HEK293T (cell line): Measurements from ENCODE around the gene GAPDHS.

Source experiments
- ARNT ChIP-seq: fragments of 450-650 bp; IDR thresholded peaks from 2 replicates; pipeline ENCODE4 v1.6.1; 2017; ENCODE audit warnings: mild to moderate bottlenecking
- BHLHE40 ChIP-seq: fragments of 450-650 bp; IDR thresholded peaks from 2 replicates; pipeline ENCODE4 v1.6.1; 2016; ENCODE audit warnings: mild to moderate bottlenecking, moderate library complexity, borderline replicate concordance
- CTBP1 ChIP-seq: fragments of 450-650 bp; IDR thresholded peaks from 2 replicates; pipeline ENCODE4 v1.6.1; 2016; ENCODE audit warnings: borderline replicate concordance
- ELF4 ChIP-seq: fragments of 450-650 bp; IDR thresholded peaks from 2 replicates; pipeline ENCODE4 v1.6.1; 2017; ENCODE audit warnings: antibody characterized with exemption
- FOXA1 ChIP-seq: fragments of 450-650 bp; IDR thresholded peaks from 2 replicates; pipeline ENCODE4 v1.6.1; 2016; ENCODE audit warnings: mild to moderate bottlenecking
- FOXK2 ChIP-seq: fragments of 450-650 bp; IDR thresholded peaks from 2 replicates; pipeline ENCODE4 v1.6.1; 2016; ENCODE audit warnings: mild to moderate bottlenecking
- FOXM1 ChIP-seq: fragments of 450-650 bp; IDR thresholded peaks from 2 replicates; pipeline ENCODE4 v1.6.1; 2017; ENCODE audit warnings: mild to moderate bottlenecking, borderline replicate concordance
- HDGF ChIP-seq: fragments of 450-650 bp; IDR thresholded peaks from 2 replicates; pipeline ENCODE4 v1.6.1; 2017; ENCODE audit warnings: antibody characterized with exemption, borderline replicate concordance
- L3MBTL2 ChIP-seq: fragments of 450-650 bp; conservative IDR thresholded peaks from 2 replicates; pipeline ENCODE4 v1.6.1; 2016; ENCODE audit warnings: mild to moderate bottlenecking
- NFRKB ChIP-seq: fragments of 450-650 bp; IDR thresholded peaks from 2 replicates; pipeline ENCODE4 v1.6.1; 2016; ENCODE audit warnings: mild to moderate bottlenecking, moderate library complexity
- SP1 ChIP-seq: fragments of 450-650 bp; IDR thresholded peaks from 2 replicates; pipeline ENCODE4 v1.6.1; 2017
- SUZ12 ChIP-seq: fragments of 450-650 bp; IDR thresholded peaks from 2 replicates; pipeline ENCODE4 v1.6.1; 2016; ENCODE audit warnings: mild to moderate bottlenecking
- TARDBP ChIP-seq: fragments of 450-650 bp; IDR thresholded peaks from 2 replicates; pipeline ENCODE4 v1.6.1; 2016
- ZNF384 ChIP-seq: fragments of 450-650 bp; IDR thresholded peaks from 2 replicates; pipeline ENCODE4 v1.6.1; 2016

GRCh38 chr19:35540356-35540927 is 7.2 kb downstream of the GAPDHS start:
- TF ChIP-seq ELF4 (no peak), SP1 (no peak), L3MBTL2 (no peak), TARDBP (no peak), FOXA1 (no peak), FOXK2 (no peak), ARNT (no peak), CTBP1 (no peak), BHLHE40 (no peak), HDGF (no peak), FOXM1 (no peak), ZNF384 (no peak), SUZ12 (no peak), NFRKB (no peak)
